Measurements from ENCODE around the gene ROMO1. TPM values are rescaled to one million over a fixed set of nuclear protein-coding genes. Genes with fewer than 3 reads are reported as not detected.

The ROMO1 gene
- total and polyA plus RNA-seq, 2 of the 8 experiments (the other 6 are each of a cell fraction or from before 2014, with no cell fraction given) = 164 to 702 TPM

- Histone ChIP-seq H2BK20ac (ENCODE audit: low read length) (no peak overlapping the region), H3K4me2 (ENCODE audit: insufficient read depth in 1 of 2, low read depth in 2 of 2, low read length in 2 of 2) (no peak overlapping the region), H3K4me1 (replicated peaks in 1 of 4; ENCODE audit: control insufficient read depth in 3 of 4, insufficient read depth in 4 of 4, low read length in 3 of 4) (no peaks in the 10 kb centered on the region), H2BK120ac (replicated peaks; ENCODE audit: low read depth, low read length) (no peak overlapping the region), H4K20me1 (replicated peaks in 1 of 2; ENCODE audit: control insufficient read depth in 1 of 2, insufficient read depth in 2 of 2, low read length in 2 of 2) (peaks cover 10% of the 10 kb centered on the region in 2 experiments), H3K4ac (replicated peaks; ENCODE audit: insufficient read length, low read depth, low read length) (no peak overlapping the region), H3K4me3 (ENCODE audit: extremely low read depth in 1 of 4, insufficient read depth in 2 of 4, low read depth in 3 of 4, low read length in 4 of 4) (no peak overlapping the region), H3K36me3 (ENCODE audit: control insufficient read depth in 2 of 4, insufficient read depth in 4 of 4, low read length in 3 of 4) (peaks cover 33 to 99% (median 85%) of the 10 kb centered on the region in 4 experiments), H4K91ac (replicated peaks; ENCODE audit: insufficient read length, low read length) (no peak overlapping the region), H3K14ac (ENCODE audit: insufficient read length) (no peak overlapping the region), H3K27me3 (replicated peaks in 1 of 4; ENCODE audit: control insufficient read depth in 3 of 4, extremely low read depth in 1 of 4, insufficient read depth in 3 of 4, low read length in 3 of 4) (no peaks in the 10 kb centered on the region; a peak in 1 of 7 replicates), H2BK5ac (ENCODE audit: low read depth, low read length) (no peak overlapping the region), H4K5ac (ENCODE audit: insufficient read length, low read depth, low read length) (no peak overlapping the region), H3K79me1 (ENCODE audit: low read depth, low read length) (0 out of 2 replicates have a peak, but pooled peaks cover 3% of the 10 kb centered on the region), H3K79me2 (ENCODE audit: control insufficient read depth in 1 of 2, insufficient read depth in 2 of 2, low read length in 2 of 2) (peaks cover 0 to 70% of the 10 kb centered on the region in 2 experiments; a peak in 2 of 4 replicates), H2AFZ (ENCODE audit: low read length) (no peak overlapping the region), H2BK12ac (ENCODE audit: low read depth, low read length) (no peak overlapping the region), H3K23me2 (ENCODE audit: low read depth, low read length) (no peaks in the 10 kb centered on the region), H2BK15ac (ENCODE audit: low read length) (no peak overlapping the region), H3K18ac (ENCODE audit: extremely low read depth, low read length) (no peak overlapping the region), H3K9ac (replicated peaks in 1 of 4; ENCODE audit: extremely low read depth in 1 of 4, low read depth in 3 of 4, low read length in 3 of 4) (no peak overlapping the region), H3K23ac (ENCODE audit: insufficient read length) (no peak overlapping the region), H3K9me3 (ENCODE audit: insufficient read depth in 2 of 2, low read depth in 1 of 2, low read length in 1 of 2) (no peaks in the 10 kb centered on the region), H3K27ac (ENCODE audit: low read depth, low read length) (no peak overlapping the region), H4K8ac (ENCODE audit: extremely low read depth, insufficient read depth, low read length) (no peak overlapping the region; the same call in 1 of the 2 replicates), H2AK5ac (ENCODE audit: low read depth, low read length) (no peak overlapping the region), H3K56ac (replicated peaks; ENCODE audit: insufficient read length, low read depth, low read length) (no peak overlapping the region)
- CTCF ChIA-PET (ENCODE audit: partially characterized antibody) = interaction anchor here (1.2 to 1.7 kb wide), 2 partner anchors 14 to 28 kb away, joined by 3 to 5 read pairs; partner anchors contain the start of gene RBM39
- no peak for DNase-seq (ENCODE audit: low read depth in 1 of 2, low spot score in 2 of 2)
- no peak for FAIRE-seq
- POLR2A ChIA-PET (ENCODE audit: partially characterized antibody) = interaction anchor here (0.6 to 45.3 kb wide), 5 partner anchors 4 to 244 kb away, joined by 3 to 2341 read pairs (median 4); partner anchors contain the start of genes NFS1, RBM39 and ROMO1
- WGBS, 2 experiments (ENCODE audit: extremely low coverage in 1 of 2, insufficient coverage in 1 of 2, insufficient read length in 1 of 2, insufficient replicate concordance in 2 of 2, low coverage in 1 of 2, low lambda C conversion rate in 2 of 2, missing lambda C conversion rate in 1 of 2) = 93% methylated on average over 4 of the region's 4 CpGs; no CpG with 5 or more reads in 1 of the 2 experiments
- TF ChIP-seq BCL11A (IDR thresholded peaks at IDR 0.05; ENCODE audit: low read depth in 2 of 2, low read length in 2 of 2) = no peak
- TF ChIP-seq, protein P1, sequence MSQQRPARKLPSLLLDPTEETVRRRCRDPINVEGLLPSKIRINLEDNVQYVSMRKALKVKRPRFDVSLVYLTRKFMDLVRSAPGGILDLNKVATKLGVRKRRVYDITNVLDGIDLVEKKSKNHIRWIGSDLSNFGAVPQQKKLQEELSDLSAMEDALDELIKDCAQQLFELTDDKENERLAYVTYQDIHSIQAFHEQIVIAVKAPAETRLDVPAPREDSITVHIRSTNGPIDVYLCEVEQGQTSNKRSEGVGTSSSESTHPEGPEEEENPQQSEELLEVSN (IDR thresholded peaks at IDR 0.05) = no peak
- no peak for TF ChIP-seq SAP30 (IDR thresholded peaks at IDR 0.05; ENCODE audit: insufficient read depth, insufficient replicate concordance, low read length)
- TF ChIP-seq TAF7 (optimal IDR thresholded peaks at IDR 0.05; ENCODE audit: borderline replicate concordance, low read depth, low read length) = no peak
- no peak for TF ChIP-seq POLR2AphosphoS5 (IDR thresholded peaks at IDR 0.05; ENCODE audit: low read depth, low read length)
- TF ChIP-seq CBX8 (IDR thresholded peaks at IDR 0.05; ENCODE audit: borderline replicate concordance, low read depth, low read length) = no peak
- no peak for TF ChIP-seq RBBP5 (IDR thresholded peaks at IDR 0.05; ENCODE audit: borderline replicate concordance, low read depth, low read length)
- TF ChIP-seq YY1 (IDR thresholded peaks at IDR 0.05; ENCODE audit: low read depth, low read length) = no peak
- no peak for TF ChIP-seq CHD2 (IDR thresholded peaks at IDR 0.05; ENCODE audit: low read length)
- no peak for TF ChIP-seq ATF3 (IDR thresholded peaks at IDR 0.05; ENCODE audit: insufficient read depth, low read depth, low read length)
- no peak for TF ChIP-seq KDM4A (IDR thresholded peaks at IDR 0.05; ENCODE audit: low read depth, low read length, severe bottlenecking)
- TF ChIP-seq KDM1A (IDR thresholded peaks at IDR 0.05; ENCODE audit: borderline replicate concordance, low read length) = no peak
Measured at GRCh38 chr20:35714127-35714526, 14.9 kb downstream of the ROMO1 start.
